ENCODE results near the gene NIPAL1. TPM values are rescaled to one million over a fixed set of nuclear protein-coding genes. Genes with fewer than 3 reads are reported as not detected.
A peak's percentile ranks its signal among the peaks of the same experiment; 100 is the strongest.

Gene NIPAL1
- total RNA-seq, 1 experiment from 2014 or later, result 7.3 TPM

GRCh38 chr4:48078862-48079655, 62.5 kb downstream of the NIPAL1 start:
- Histone ChIP-seq H3K27ac (ENCODE audit: low read length) (peak overlapping the region; percentile 83), H3K4me3 (ENCODE audit: low read length) (peak overlapping the region; percentile 46)
- CTCF ChIA-PET, result interaction anchor here (0.5 kb wide), 1 partner anchor 94 kb away, joined by 4 read pairs; no protein-coding TSS in a partner anchor

GRCh38 chr4:48079972-48080391, 63.4 kb downstream of the NIPAL1 start:
- Histone ChIP-seq H3K9me3 (ENCODE audit: low read length) (no peaks in the 10 kb centered on the region), H2AFZ (ENCODE audit: low read length) (peak overlapping the region; percentile 71), H3K4me1 (ENCODE audit: insufficient read depth, low read length) (peaks cover 58% of the 10 kb centered on the region), H3K4me3 (ENCODE audit: low read length) (peak overlapping the region; percentile 46), H3K4me2 (ENCODE audit: low read length) (peak overlapping the region; percentile 78), H3K79me2 (ENCODE audit: low read length) (no peaks in the 10 kb centered on the region), H3K9me2 (replicated peaks; ENCODE audit: low read length) (no peaks in the 10 kb centered on the region), H3K27me3 (ENCODE audit: low read length) (no peaks in the 10 kb centered on the region), H3K36me3 (ENCODE audit: low read depth, low read length) (no peaks in the 10 kb centered on the region), H3K27ac (ENCODE audit: low read length) (peak overlapping the region; percentile 83), H4K20me1 (ENCODE audit: low read length) (no peaks in the 10 kb centered on the region), H3F3A (ENCODE audit: low read length, unreplicated experiment) (peaks cover 3% of the 10 kb centered on the region), H3K9ac (ENCODE audit: low read length) (peak overlapping the region; percentile 42; the same call in 1 of the 2 replicates)
- intact Hi-C loops (cut with micrococcal nuclease), result loop anchor here (1.0 kb wide), 1 partner anchor 166 kb away; the partner anchor contains the start of gene NFXL1
- CTCF ChIA-PET, result interaction anchor here (0.5 kb wide), 1 partner anchor 94 kb away, joined by 4 read pairs; no protein-coding TSS in a partner anchor
- ATAC-seq (peak; percentile 85), DNase-seq (peak; percentile 88)
- POLR2A ChIA-PET (ENCODE audit: unreplicated experiment), result no interaction called here
- BruUV-seq (replicated peaks), result no TSS peak
- TF ChIP-seq EZH2 (IDR thresholded peaks at IDR 0.05; ENCODE audit: low read length, unreplicated experiment), result no peak
- TF ChIP-seq CTCF (conservative IDR thresholded peaks at IDR 0.05; ENCODE audit: low read depth, low read length), result no peak
- TF ChIP-seq EZH2phosphoT487 (IDR thresholded peaks at IDR 0.05; ENCODE audit: borderline replicate concordance, low read length), result no peak

More at GRCh38 chr4:48078862-48079655, 62.5 kb downstream of the NIPAL1 start:
- H3K9ac ChIP-seq (ENCODE audit: low read length), result peak overlapping the region; percentile 42; the same call in 1 of the 2 replicates
- H3K79me2 ChIP-seq (ENCODE audit: low read length), result no peaks in the 10 kb centered on the region
- no peaks in the 10 kb centered on the region for H3K36me3 ChIP-seq (ENCODE audit: low read depth, low read length)
- H3K9me3 ChIP-seq (ENCODE audit: low read length), result no peaks in the 10 kb centered on the region
- H3K27me3 ChIP-seq (ENCODE audit: low read length), result no peaks in the 10 kb centered on the region
- H2AFZ ChIP-seq (ENCODE audit: low read length), result peak overlapping the region; percentile 71
- POLR2A ChIA-PET (ENCODE audit: unreplicated experiment), result no interaction called here
- H4K20me1 ChIP-seq (ENCODE audit: low read length), result no peaks in the 10 kb centered on the region
- intact Hi-C loops (cut with micrococcal nuclease), result no loop called here
- H3K9me2 ChIP-seq (replicated peaks; ENCODE audit: low read length), result no peaks in the 10 kb centered on the region
- ATAC-seq (no peak; the same call in 1 of the 2 replicates), DNase-seq (peak; percentile 54)
- peak overlapping the region; percentile 78 for H3K4me2 ChIP-seq (ENCODE audit: low read length)
- no peak for TF ChIP-seq EZH2phosphoT487 (IDR thresholded peaks at IDR 0.05; ENCODE audit: borderline replicate concordance, low read length)
- TF ChIP-seq CTCF (conservative IDR thresholded peaks at IDR 0.05; ENCODE audit: low read depth, low read length), result no peak
- TF ChIP-seq EZH2 (IDR thresholded peaks at IDR 0.05; ENCODE audit: low read length, unreplicated experiment), result no peak
- no TSS peak for BruUV-seq (replicated peaks)
- peaks cover 68% of the 10 kb centered on the region for H3K4me1 ChIP-seq (ENCODE audit: insufficient read depth, low read length)
- H3F3A ChIP-seq (ENCODE audit: low read length, unreplicated experiment), result peaks cover 3% of the 10 kb centered on the region

GRCh38 chr4:48081196-48081595, 64.6 kb downstream of the NIPAL1 start:
- peaks cover 53% of the 10 kb centered on the region for H3K4me1 ChIP-seq (ENCODE audit: insufficient read depth, low read length)
- CTCF ChIA-PET, result no interaction called here

More at GRCh38 chr4:48081196-48081595, 64.6 kb downstream of the NIPAL1 start:
- Histone ChIP-seq H4K20me1 (ENCODE audit: low read length) (no peaks in the 10 kb centered on the region), H2AFZ (ENCODE audit: low read length) (no peak overlapping the region), H3K4me3 (ENCODE audit: low read length) (no peak overlapping the region), H3K79me2 (ENCODE audit: low read length) (no peaks in the 10 kb centered on the region), H3K9me3 (ENCODE audit: low read length) (no peaks in the 10 kb centered on the region), H3K27me3 (ENCODE audit: low read length) (no peaks in the 10 kb centered on the region), H3K9me2 (replicated peaks; ENCODE audit: low read length) (no peaks in the 10 kb centered on the region), H3K36me3 (ENCODE audit: low read depth, low read length) (no peaks in the 10 kb centered on the region), H3K4me2 (ENCODE audit: low read length) (peak overlapping the region; percentile 71; the same call in 1 of the 2 replicates), H3K9ac (ENCODE audit: low read length) (no peak overlapping the region), H3F3A (ENCODE audit: low read length, unreplicated experiment) (peaks cover 3% of the 10 kb centered on the region), H3K27ac (ENCODE audit: low read length) (peak overlapping the region; percentile 83)
- POLR2A ChIA-PET (ENCODE audit: unreplicated experiment), result no interaction called here
- no TSS peak for BruUV-seq (replicated peaks)
- DNase-seq, result peak; percentile 34
- ATAC-seq, result no peak
- no peak for TF ChIP-seq EZH2 (IDR thresholded peaks at IDR 0.05; ENCODE audit: low read length, unreplicated experiment)
- no peak for TF ChIP-seq CTCF (conservative IDR thresholded peaks at IDR 0.05; ENCODE audit: low read depth, low read length)
- no peak for TF ChIP-seq EZH2phosphoT487 (IDR thresholded peaks at IDR 0.05; ENCODE audit: borderline replicate concordance, low read length)
- intact Hi-C loops (cut with micrococcal nuclease), result no loop called here

All from PC-3 (cell line).